RWPE1 (cell line): ENCODE results near the gene RSPH6A.
"Not testable (repeated sequence)": the region's sequence is repeated elsewhere in the genome, so short reads cannot be mapped to it uniquely, and the experiment has no call there.

ENCODE experiments used
- CTCF ChIA-PET: fragments of 350-600 bp; sonication (Branson Sonifier 250); formaldehyde crosslinking; extraction: SDS; loops from one replicate; lab custom pipeline; 2021; lab: Yijun Ruan, JAX
- POLR2A ChIA-PET: fragments of 400-600 bp; formaldehyde crosslinking; extraction: SDS; loops from one replicate; lab custom pipeline; 2020; ENCODE audit warnings: antibody characterized with exemption; ENCODE audit not compliant: low non-redundant PET; lab: Yijun Ruan, JAX
- DNase-seq: peaks from one replicate; pipeline ENCODE4 v3.0.0; 2012; ENCODE audit warnings: low spot score
- H3K27ac ChIP-seq: fragments of 450-650 bp; 2 replicates; pipeline ENCODE4 v1.5.1; 2017
- TF ChIP-seq, protein P1 (sequence below): fragments of 450-650 bp; conservative IDR thresholded peaks from 2 replicates; pipeline ENCODE4 v1.5.1; 2017; ENCODE audit warnings: low read depth, mild to moderate bottlenecking

Gene RSPH6A

GRCh38 chr19:45800070-45800553 lies 15.0 kb downstream of the RSPH6A start:
- no peak for DNase-seq
- ChIA-PET CTCF (interaction anchor here (1.0 to 3.5 kb wide), 3 partner anchors 10 to 30 kb away, joined by 6 to 41 read pairs (median 9); partner anchors contain the start of gene SIX5), POLR2A (interaction anchor here (1.0 kb wide), 1 partner anchor 33 kb away, joined by 3 read pairs; no protein-coding TSS in a partner anchor)
- H3K27ac ChIP-seq = peak overlapping the region; percentile 61
- TF ChIP-seq, protein P1, sequence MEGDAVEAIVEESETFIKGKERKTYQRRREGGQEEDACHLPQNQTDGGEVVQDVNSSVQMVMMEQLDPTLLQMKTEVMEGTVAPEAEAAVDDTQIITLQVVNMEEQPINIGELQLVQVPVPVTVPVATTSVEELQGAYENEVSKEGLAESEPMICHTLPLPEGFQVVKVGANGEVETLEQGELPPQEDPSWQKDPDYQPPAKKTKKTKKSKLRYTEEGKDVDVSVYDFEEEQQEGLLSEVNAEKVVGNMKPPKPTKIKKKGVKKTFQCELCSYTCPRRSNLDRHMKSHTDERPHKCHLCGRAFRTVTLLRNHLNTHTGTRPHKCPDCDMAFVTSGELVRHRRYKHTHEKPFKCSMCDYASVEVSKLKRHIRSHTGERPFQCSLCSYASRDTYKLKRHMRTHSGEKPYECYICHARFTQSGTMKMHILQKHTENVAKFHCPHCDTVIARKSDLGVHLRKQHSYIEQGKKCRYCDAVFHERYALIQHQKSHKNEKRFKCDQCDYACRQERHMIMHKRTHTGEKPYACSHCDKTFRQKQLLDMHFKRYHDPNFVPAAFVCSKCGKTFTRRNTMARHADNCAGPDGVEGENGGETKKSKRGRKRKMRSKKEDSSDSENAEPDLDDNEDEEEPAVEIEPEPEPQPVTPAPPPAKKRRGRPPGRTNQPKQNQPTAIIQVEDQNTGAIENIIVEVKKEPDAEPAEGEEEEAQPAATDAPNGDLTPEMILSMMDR = no peak

DNA sequence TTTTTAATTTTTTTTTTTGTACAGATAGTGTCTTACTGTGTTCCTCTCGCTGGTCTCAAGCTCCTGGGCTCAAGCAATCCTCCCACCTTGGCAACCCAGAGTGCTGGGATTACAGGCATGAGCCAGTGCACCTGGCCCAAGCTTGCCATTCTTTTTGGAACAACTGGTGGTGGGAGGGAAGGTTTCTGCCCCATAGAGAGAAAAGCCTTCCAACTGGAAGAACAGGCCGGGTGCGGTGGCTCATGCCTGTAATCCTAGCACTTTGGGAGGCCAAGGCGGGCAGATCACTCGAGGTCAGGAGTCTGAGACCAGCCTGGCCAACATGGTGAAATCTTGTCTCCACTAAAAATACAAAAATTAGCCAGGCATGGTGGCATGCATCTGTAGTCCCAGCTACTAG lies 15.6 kb downstream of the RSPH6A start:
- DNase-seq = not testable (repeated sequence)
- POLR2A ChIA-PET = interaction anchor here (1.0 kb wide), 2 partner anchors 17 to 32 kb away, joined by 3 read pairs; partner anchors contain the start of gene DMPK
- CTCF ChIA-PET = interaction anchor here (0.6 to 3.5 kb wide), 11 partner anchors 9 to 678 kb away, joined by 3 to 41 read pairs (median 5); partner anchors contain the start of gene SIX5
- H3K27ac ChIP-seq = peak overlapping the region; percentile 61

DNA sequence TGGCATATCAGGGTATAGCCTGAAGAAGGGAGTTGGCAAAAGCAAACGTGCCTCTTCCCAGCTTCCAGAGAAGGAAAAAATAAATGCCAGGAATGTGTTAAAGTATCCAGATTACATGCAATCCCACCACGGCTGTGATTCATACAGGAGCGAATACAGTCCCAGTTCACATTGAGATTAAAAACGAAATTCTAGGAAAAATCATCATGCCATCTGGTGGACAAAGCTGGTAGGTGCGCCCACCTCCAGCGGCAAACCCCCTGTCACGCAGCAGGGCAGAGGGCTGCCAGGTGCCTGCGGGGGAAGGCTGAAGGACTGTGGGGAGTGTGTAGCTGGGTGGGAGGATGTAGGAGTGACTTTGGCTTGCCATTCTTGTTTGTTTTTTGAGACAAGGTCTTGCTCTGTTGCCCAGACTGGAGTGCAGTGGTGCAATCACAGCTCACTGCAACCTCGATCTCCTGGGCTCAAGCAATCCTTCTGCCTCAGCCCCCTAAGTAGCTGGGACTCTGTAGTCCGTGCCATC lies 16.1 kb downstream of the RSPH6A start:
- CTCF ChIA-PET = interaction anchor here (0.6 to 3.5 kb wide), 15 partner anchors 9 to 1495 kb away, joined by 3 to 41 read pairs (median 4); partner anchors contain the start of gene SIX5
- peak; percentile 79 for DNase-seq
- TF ChIP-seq, protein P1 = peak; percentile 87
- H3K27ac ChIP-seq = peak overlapping the region; percentile 61
- POLR2A ChIA-PET = interaction anchor here (1.0 kb wide), 2 partner anchors 16 to 32 kb away, joined by 3 read pairs; partner anchors contain the start of gene DMPK

GRCh38 chr19:45794627-45795026 lies 20.5 kb downstream of the RSPH6A start:
- no peak overlapping the region for H3K27ac ChIP-seq
- CTCF ChIA-PET = interaction anchor here (0.5 to 1.3 kb wide), 2 partner anchors 15 to 99 kb away, joined by 3 read pairs; no protein-coding TSS in a partner anchor
- POLR2A ChIA-PET = no interaction called here
- TF ChIP-seq, protein P1 = no peak
- no peak for DNase-seq

DNA sequence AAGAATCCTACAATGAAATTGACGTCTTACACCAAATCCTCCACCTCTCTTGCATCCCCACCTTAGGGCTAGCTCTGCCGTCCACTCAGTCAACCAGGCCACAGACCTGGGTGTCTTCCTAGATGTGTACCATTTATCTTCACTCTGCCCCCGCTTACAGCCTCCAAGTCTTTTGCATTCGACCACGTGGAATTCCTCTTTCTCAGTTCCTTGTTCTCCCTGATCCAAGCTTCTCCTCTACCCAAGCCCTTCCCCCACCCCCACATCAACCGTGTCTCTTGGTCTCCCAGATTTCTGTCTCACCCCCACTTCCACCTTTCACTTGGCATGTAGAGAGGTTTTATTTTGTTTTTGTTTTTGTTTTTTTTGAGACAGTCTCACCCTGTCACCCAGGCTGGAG lies 21.2 kb downstream of the RSPH6A start:
- DNase-seq = no peak
- ChIA-PET POLR2A (no interaction called here), CTCF (no interaction called here)
- no peak overlapping the region for H3K27ac ChIP-seq
- TF ChIP-seq, protein P1 = no peak

- TF ChIP-seq, protein P1 = no peak
- ChIA-PET POLR2A (interaction anchor here (0.6 kb wide), 1 partner anchor 23 kb away, joined by 4 read pairs; no protein-coding TSS in a partner anchor), CTCF (interaction anchor here (0.5 kb wide), 1 partner anchor 269 kb away, joined by 4 read pairs; no protein-coding TSS in a partner anchor)
- no peak for DNase-seq
- H3K27ac ChIP-seq = no peak overlapping the region
Measured at GRCh38 chr19:45793178-45793564, 21.9 kb downstream of the RSPH6A start.
